Fibroblast of lung (primary cell): ENCODE results near the gene TNKS2. TPM values are rescaled to one million over a fixed set of nuclear protein-coding genes. Genes with fewer than 3 reads are reported as not detected.

Experiments used
- DNase-seq, 2 donors: peaks; one replicate each; pipeline versions ENCODE4 v3.0.0 to v3.0.0-alpha.2; 2010; ENCODE audit warnings: low read depth in 2 of 2
- H2AFZ ChIP-seq: 2 replicates; pipeline ENCODE4 v1.5.1; 2012; ENCODE audit warnings: low read length, control low read depth, inconsistent platforms
- H3K27ac ChIP-seq: 2 replicates; pipeline ENCODE4 v1.5.1; 2011; ENCODE audit warnings: low read length, control low read depth; ENCODE audit not compliant: insufficient read depth
- H3K27me3 ChIP-seq: 2 replicates; pipeline ENCODE4 v1.5.1; 2011; ENCODE audit warnings: mild to moderate bottlenecking, low read length; ENCODE audit not compliant: control insufficient read depth, insufficient read depth
- H3K36me3 ChIP-seq: 2 replicates; pipeline ENCODE4 v1.5.1; 2011; ENCODE audit warnings: low read length; ENCODE audit not compliant: control insufficient read depth, insufficient read depth
- H3K4me1 ChIP-seq: 2 replicates; pipeline ENCODE4 v1.5.1; 2011; ENCODE audit warnings: low read length; ENCODE audit not compliant: control insufficient read depth, insufficient read depth; ENCODE audit errors: extremely low read depth
- H3K4me2 ChIP-seq: 2 replicates; pipeline ENCODE4 v1.5.1; 2011; ENCODE audit warnings: low read length, control low read depth; ENCODE audit not compliant: insufficient read depth; ENCODE audit errors: extremely low read depth
- H3K4me3 ChIP-seq, 4 experiments: fragments of 200-600 bp in 1 of 4; sonication (generic) in 1 of 4; replicated peaks in 1 of 4; 2 replicates each; pipeline ENCODE4 v1.5.1; 2011 to 2016; ENCODE audit warnings: low read length in 4 of 4, low read depth in 3 of 4, mild to moderate bottlenecking in 3 of 4, control low read depth in 2 of 4, inconsistent platforms in 1 of 4, mixed read lengths in 1 of 4; ENCODE audit not compliant: insufficient read depth in 1 of 4; ENCODE audit errors: control extremely low read depth in 1 of 4
- H3K79me2 ChIP-seq: 2 replicates; pipeline ENCODE4 v1.5.1; 2012; ENCODE audit warnings: mild to moderate bottlenecking, low read length, inconsistent platforms; ENCODE audit not compliant: control insufficient read depth, insufficient read depth
- H3K9ac ChIP-seq: 2 replicates; pipeline ENCODE4 v1.5.1; 2011; ENCODE audit warnings: mild to moderate bottlenecking, low read length, control low read depth; ENCODE audit not compliant: insufficient read depth
- H3K9me3 ChIP-seq: 2 replicates; pipeline ENCODE4 v1.5.1; 2012; ENCODE audit warnings: low read depth, low read length; ENCODE audit not compliant: control insufficient read depth, insufficient read depth
- H4K20me1 ChIP-seq: 2 replicates; pipeline ENCODE4 v1.5.1; 2011; ENCODE audit warnings: low read length; ENCODE audit not compliant: control insufficient read depth, insufficient read depth; ENCODE audit errors: extremely low read depth
- EZH2 ChIP-seq: IDR thresholded peaks from 2 replicates; pipeline ENCODE4 v1.5.1; 2012; ENCODE audit warnings: low read length, control low read depth, mild to moderate bottlenecking; ENCODE audit errors: missing control alignments
- polyA plus RNA-seq, 2 donors: library from polyadenylated mRNA; depleted of rRNA in 1 of 2; stranded (reverse) in 1 of 2; unstranded in 1 of 2; fragments of >200 nt; gene quantifications; 2 replicates each; pipeline ENCODE4 v1.2.1, GENCODE V29; 2011 to 2012; ENCODE audit warnings: missing spikeins in 1 of 2
- total RNA-seq: library from RNA; depleted of rRNA; stranded (reverse); fragments of >200 nt; gene quantifications from 2 replicates; pipeline ENCODE4 v1.2.1, GENCODE V29; 2014
- TF ChIP-seq, protein P1 (sequence below), 2 donors: IDR thresholded peaks in 1 of 2; conservative IDR thresholded peaks in 1 of 2; 1 replicate in 1 of 2; 2 replicates in 1 of 2; pipeline ENCODE4 v1.5.1; 2011 to 2012; ENCODE audit warnings: low read length in 2 of 2, control low read depth in 1 of 2, inconsistent platforms in 1 of 2, low read depth in 1 of 2, mild to moderate bottlenecking in 1 of 2

TNKS2 gene
- total and polyA plus RNA-seq, 2 donors (not counting 1 experiment from before 2014, with no cell fraction given), result 44.6 to 61.6 TPM

DNA sequence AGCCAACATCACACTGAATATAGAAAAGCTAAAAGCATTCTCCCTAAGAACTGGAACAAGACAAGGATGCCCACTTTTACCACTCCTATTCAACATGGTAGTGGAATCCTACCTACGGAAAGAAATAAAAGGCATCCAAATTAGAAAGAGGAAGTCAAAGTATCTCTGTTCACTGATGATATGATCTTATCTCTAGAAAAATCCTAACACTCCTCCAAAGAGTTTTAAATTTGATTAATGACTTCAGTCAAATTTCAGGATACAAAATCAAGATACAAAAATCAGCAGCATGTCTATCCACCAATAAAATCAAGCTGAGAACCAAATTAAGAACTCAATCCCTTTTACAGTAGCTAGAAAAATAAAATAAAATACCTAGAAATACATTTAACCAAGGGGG, 35.3 kb upstream of the TNKS2 start:
- Histone ChIP-seq H2AFZ (no peak overlapping the region), H3K27me3 (no peaks in the 10 kb centered on the region), H3K9me3 (no peaks in the 10 kb centered on the region), H3K4me1 (no peaks in the 10 kb centered on the region), H3K4me3 (no peak overlapping the region), H3K9ac (no peak overlapping the region), H3K4me2 (no peak overlapping the region), H3K27ac (no peak overlapping the region), H3K36me3 (no peaks in the 10 kb centered on the region), H4K20me1 (no peaks in the 10 kb centered on the region), H3K79me2 (no peaks in the 10 kb centered on the region)
- DNase-seq, result no peak
- no peak for TF ChIP-seq EZH2
- TF ChIP-seq, protein P1, sequence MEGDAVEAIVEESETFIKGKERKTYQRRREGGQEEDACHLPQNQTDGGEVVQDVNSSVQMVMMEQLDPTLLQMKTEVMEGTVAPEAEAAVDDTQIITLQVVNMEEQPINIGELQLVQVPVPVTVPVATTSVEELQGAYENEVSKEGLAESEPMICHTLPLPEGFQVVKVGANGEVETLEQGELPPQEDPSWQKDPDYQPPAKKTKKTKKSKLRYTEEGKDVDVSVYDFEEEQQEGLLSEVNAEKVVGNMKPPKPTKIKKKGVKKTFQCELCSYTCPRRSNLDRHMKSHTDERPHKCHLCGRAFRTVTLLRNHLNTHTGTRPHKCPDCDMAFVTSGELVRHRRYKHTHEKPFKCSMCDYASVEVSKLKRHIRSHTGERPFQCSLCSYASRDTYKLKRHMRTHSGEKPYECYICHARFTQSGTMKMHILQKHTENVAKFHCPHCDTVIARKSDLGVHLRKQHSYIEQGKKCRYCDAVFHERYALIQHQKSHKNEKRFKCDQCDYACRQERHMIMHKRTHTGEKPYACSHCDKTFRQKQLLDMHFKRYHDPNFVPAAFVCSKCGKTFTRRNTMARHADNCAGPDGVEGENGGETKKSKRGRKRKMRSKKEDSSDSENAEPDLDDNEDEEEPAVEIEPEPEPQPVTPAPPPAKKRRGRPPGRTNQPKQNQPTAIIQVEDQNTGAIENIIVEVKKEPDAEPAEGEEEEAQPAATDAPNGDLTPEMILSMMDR (conservative IDR thresholded peaks at IDR 0.05 in 1 of 2, IDR thresholded peaks at IDR 0.05 in 1 of 2; ENCODE audit: low read depth in 1 of 2, low read length in 2 of 2), result no peak

DNA sequence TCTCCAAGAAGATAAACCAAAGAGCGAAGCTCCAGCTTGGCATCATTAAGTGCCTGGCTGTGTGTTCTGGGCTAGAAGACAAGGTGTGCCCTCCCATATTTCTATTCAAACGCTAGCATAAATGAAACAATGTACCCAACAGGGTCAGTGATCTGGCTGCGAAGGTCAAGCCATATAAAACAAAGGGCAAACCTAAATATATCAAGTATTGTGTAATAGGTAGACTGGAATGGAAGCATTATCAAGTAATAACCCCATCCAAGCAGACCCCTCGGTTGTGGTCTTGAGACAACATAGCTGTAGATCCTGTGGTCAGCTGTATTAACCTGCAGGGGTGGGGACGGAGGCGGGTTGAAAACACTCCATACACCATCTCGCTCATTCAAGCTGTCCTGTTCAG, 31.6 kb upstream of the TNKS2 start:
- H3K36me3 ChIP-seq, result no peaks in the 10 kb centered on the region
- H3K4me3 ChIP-seq, result no peak overlapping the region
- H3K27me3 ChIP-seq, result no peaks in the 10 kb centered on the region
- no peaks in the 10 kb centered on the region for H4K20me1 ChIP-seq
- H3K27ac ChIP-seq, result no peak overlapping the region
- no peak for DNase-seq
- H3K4me1 ChIP-seq, result no peaks in the 10 kb centered on the region
- no peak overlapping the region for H3K4me2 ChIP-seq
- TF ChIP-seq, protein P1 (conservative IDR thresholded peaks at IDR 0.05 in 1 of 2, IDR thresholded peaks at IDR 0.05 in 1 of 2; ENCODE audit: low read depth in 1 of 2, low read length in 2 of 2), result no peak
- TF ChIP-seq EZH2, result no peak
- no peak overlapping the region for H3K9ac ChIP-seq
- H2AFZ ChIP-seq, result no peak overlapping the region
- H3K9me3 ChIP-seq, result no peaks in the 10 kb centered on the region
- no peaks in the 10 kb centered on the region for H3K79me2 ChIP-seq

DNA sequence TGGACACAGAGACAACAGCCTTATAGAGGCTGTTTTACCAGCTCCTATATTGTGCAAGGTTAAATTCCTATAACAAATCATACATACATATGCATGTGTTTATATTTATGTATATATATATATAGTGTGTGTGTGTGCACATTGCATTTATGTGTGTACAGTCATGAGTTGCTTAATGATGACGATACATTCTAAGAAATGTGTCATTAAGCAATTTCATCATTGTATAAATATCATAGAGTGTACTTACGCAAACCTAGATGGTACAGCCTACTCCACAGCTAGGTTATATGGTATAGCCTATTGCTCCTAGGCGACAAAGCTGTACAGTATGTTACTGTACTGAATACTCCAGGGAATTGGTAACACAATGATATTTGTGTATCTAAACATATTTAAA, 30.1 kb upstream of the TNKS2 start:
- Histone ChIP-seq H3K4me1 (no peaks in the 10 kb centered on the region), H3K9ac (no peak overlapping the region), H3K9me3 (no peaks in the 10 kb centered on the region), H3K36me3 (no peaks in the 10 kb centered on the region), H3K27me3 (no peaks in the 10 kb centered on the region), H2AFZ (no peak overlapping the region), H3K4me2 (no peak overlapping the region), H3K79me2 (no peaks in the 10 kb centered on the region), H3K4me3 (no peak overlapping the region), H3K27ac (no peak overlapping the region), H4K20me1 (no peaks in the 10 kb centered on the region)
- DNase-seq, result peak in 1 of 2 donors; percentile 63
- TF ChIP-seq EZH2, result no peak
- TF ChIP-seq, protein P1 (conservative IDR thresholded peaks at IDR 0.05 in 1 of 2, IDR thresholded peaks at IDR 0.05 in 1 of 2; ENCODE audit: low read depth in 1 of 2, low read length in 2 of 2), result no peak
